Lung (tissue), 16 donors: ENCODE results near the gene B3GALNT2. TPM values are rescaled to one million over a fixed set of nuclear protein-coding genes. Genes with fewer than 3 reads are reported as not detected.

Experiments used
- ATAC-seq: fragments of 200-7000 bp; cut with Tn5 transposase; one replicate; pipeline ENCODE4 v1.9.1; 2020; ENCODE audit warnings: moderate number of reproducible peaks; ENCODE audit not compliant: insufficient read depth, low FRiP score
- DNase-seq, 3 donors: peaks; one replicate each; pipeline ENCODE4 v3.0.0-alpha.2; 2013 to 2017
- H3K27ac ChIP-seq, 2 donors: one replicate each; pipeline ENCODE4 v1.5.1; 2013; ENCODE audit warnings: mild to moderate bottlenecking in 2 of 2, moderate library complexity in 2 of 2, control low read depth in 1 of 2, inconsistent platforms in 1 of 2, low read depth in 1 of 2, low read length in 1 of 2
- H3K27me3 ChIP-seq, 3 donors: one replicate each; pipeline ENCODE4 v1.5.1; 2013; ENCODE audit warnings: low read length in 2 of 3; ENCODE audit not compliant: control insufficient read depth in 3 of 3, insufficient read depth in 3 of 3
- H3K36me3 ChIP-seq, 4 donors: one replicate each; pipeline ENCODE4 v1.5.1; 2013; ENCODE audit warnings: low read length in 4 of 4, mild to moderate bottlenecking in 1 of 4, moderate library complexity in 1 of 4; ENCODE audit not compliant: control insufficient read depth in 4 of 4, insufficient read depth in 4 of 4
- H3K4me1 ChIP-seq, 5 donors: one replicate each; pipeline ENCODE4 v1.5.1; 2013; ENCODE audit warnings: low read length in 5 of 5, mild to moderate bottlenecking in 2 of 5, moderate library complexity in 1 of 5; ENCODE audit not compliant: control insufficient read depth in 5 of 5, insufficient read depth in 5 of 5
- H3K4me3 ChIP-seq: one replicate; pipeline ENCODE4 v1.5.1; 2013; ENCODE audit warnings: mild to moderate bottlenecking, control low read depth, moderate library complexity
- H3K9ac ChIP-seq, 2 donors: one replicate each; pipeline ENCODE4 v1.5.1; 2013; ENCODE audit warnings: low read length in 2 of 2, control low read depth in 1 of 2; ENCODE audit not compliant: insufficient read depth in 1 of 2
- H3K9me3 ChIP-seq, 4 donors: one replicate each; pipeline ENCODE4 v1.5.1; 2013; ENCODE audit warnings: low read length in 3 of 4, mild to moderate bottlenecking in 1 of 4, moderate library complexity in 1 of 4; ENCODE audit not compliant: control insufficient read depth in 4 of 4, insufficient read depth in 3 of 4
- WGBS, 2 donors: extraction: QIAGEN DNeasy Blood & Tissue Kit; methylation state at CpG; one replicate each; pipeline ENCODE4 v1.1.7; 2013; 5-methylcytosine and 5-hydroxymethylcytosine counted together
- long read RNA-seq, 5 donors: transcript quantifications; one replicate each; lab custom pipeline, GENCODE V29; 2026
- polyA plus RNA-seq, 2 donors: library from polyadenylated mRNA; stranded (reverse); fragments of 200-250 nt; gene quantifications; one replicate each; pipeline ENCODE4 v1.2.1, GENCODE V29; 2013
- total RNA-seq, 2 donors: library from RNA; depleted of rRNA in 1 of 2; stranded (reverse); fragments of >200 nt in 1 of 2; gene quantifications; one replicate each; pipeline ENCODE4 v1.2.1, GENCODE V29; 2014 to 2021
- TF ChIP-seq, protein P1 (sequence below): IDR thresholded peaks from 2 replicates; pipeline ENCODE4 v1.5.1; 2012; ENCODE audit warnings: mild to moderate bottlenecking; ENCODE audit errors: control extremely low read depth, extremely low read depth
- donor health status: control.
- donor health status: control.
- donor health status: Bipolar disorder and iron deficiency.
- donor health status: healthy.
- donor health status: DM: yes; HTN: yes; CAD: no.

B3GALNT2 gene
- 10 to 100 TPM; 16.1 to 30.8 TPM for total RNA-seq
- 1 to 10 TPM; 2.3 to 6.4 TPM for polyA plus RNA-seq
- long read RNA-seq, donor 1, partial matches to known transcripts, result 0 of 4 reads
- long read RNA-seq, donor 1, other reads (novel, unspliced or antisense), result 0 of 4 reads
- long read RNA-seq, donor 2, result 0 reads
- long read RNA-seq, donor 3, partial matches to known transcripts, result 0 of 1 reads
- long read RNA-seq, donor 3, other reads (novel, unspliced or antisense), result 0 of 1 reads
- long read RNA-seq, donor 4, partial matches to known transcripts, result 0 of 1 reads
- long read RNA-seq, donor 4, other reads (novel, unspliced or antisense), result 0 of 1 reads
- long read RNA-seq, donor 5, partial matches to known transcripts, result 0 of 5 reads
- long read RNA-seq, donor 5, other reads (novel, unspliced or antisense), result 0 of 5 reads

GRCh38 chr1:235504122-235504493 is at the start of gene B3GALNT2:
B3GALNT2 (minus strand) TSS chr1:235504452; CDS start chr1:235504252, 200 bp downstream.
- 0 to 1% methylated on average over 22 to 48 of the region's 48 CpGs for WGBS, 2 donors
- H3K9ac ChIP-seq, result peak within 1 kb of the TSS; percentile 90 to 96
- H3K36me3 ChIP-seq, result no peaks in the 10 kb centered on the region
- TF ChIP-seq, protein P1, sequence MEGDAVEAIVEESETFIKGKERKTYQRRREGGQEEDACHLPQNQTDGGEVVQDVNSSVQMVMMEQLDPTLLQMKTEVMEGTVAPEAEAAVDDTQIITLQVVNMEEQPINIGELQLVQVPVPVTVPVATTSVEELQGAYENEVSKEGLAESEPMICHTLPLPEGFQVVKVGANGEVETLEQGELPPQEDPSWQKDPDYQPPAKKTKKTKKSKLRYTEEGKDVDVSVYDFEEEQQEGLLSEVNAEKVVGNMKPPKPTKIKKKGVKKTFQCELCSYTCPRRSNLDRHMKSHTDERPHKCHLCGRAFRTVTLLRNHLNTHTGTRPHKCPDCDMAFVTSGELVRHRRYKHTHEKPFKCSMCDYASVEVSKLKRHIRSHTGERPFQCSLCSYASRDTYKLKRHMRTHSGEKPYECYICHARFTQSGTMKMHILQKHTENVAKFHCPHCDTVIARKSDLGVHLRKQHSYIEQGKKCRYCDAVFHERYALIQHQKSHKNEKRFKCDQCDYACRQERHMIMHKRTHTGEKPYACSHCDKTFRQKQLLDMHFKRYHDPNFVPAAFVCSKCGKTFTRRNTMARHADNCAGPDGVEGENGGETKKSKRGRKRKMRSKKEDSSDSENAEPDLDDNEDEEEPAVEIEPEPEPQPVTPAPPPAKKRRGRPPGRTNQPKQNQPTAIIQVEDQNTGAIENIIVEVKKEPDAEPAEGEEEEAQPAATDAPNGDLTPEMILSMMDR, result no peak
- no peak for DNase-seq
- H3K4me1 ChIP-seq, result peaks cover 0 to 10% (median 8%) of the 10 kb centered on the region in 5 donors
- H3K27ac ChIP-seq, result peak within 1 kb of the TSS; percentile 99 to 100
- H3K4me3 ChIP-seq, result peak within 1 kb of the TSS; percentile 77
- ATAC-seq, result peak; percentile 46
- H3K27me3 ChIP-seq, result no peaks in the 10 kb centered on the region
- H3K9me3 ChIP-seq, result no peaks in the 10 kb centered on the region

DNA sequence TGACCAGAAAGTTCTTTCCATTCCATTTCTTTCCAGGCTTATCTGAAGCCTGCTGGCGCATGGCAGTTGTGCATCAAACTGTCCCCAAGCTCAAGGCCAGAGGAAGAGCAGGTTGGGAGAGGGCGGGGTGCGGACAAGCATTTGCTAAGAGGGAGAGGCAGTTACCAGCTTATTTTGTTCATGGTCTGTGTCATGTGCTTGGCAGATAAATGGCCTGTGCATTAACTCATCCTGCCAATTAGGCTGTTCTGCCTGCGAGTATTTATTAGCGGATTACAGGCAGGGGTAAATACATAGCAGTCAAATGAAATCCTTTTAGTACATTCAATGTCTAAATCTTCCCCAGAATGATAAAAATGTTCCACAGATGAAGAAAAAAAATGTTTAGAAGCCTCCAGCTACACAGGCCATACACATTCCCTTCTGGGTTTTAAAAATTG is 48.9 kb upstream of the B3GALNT2 start:
- ATAC-seq, result no peak
- 92 to 93% methylated on average over 5 of the region's 5 CpGs for WGBS, 2 donors
- no peaks in the 10 kb centered on the region for H3K36me3 ChIP-seq
- H3K9me3 ChIP-seq, result peaks cover 0 to 6% (median 0%) of the 10 kb centered on the region in 4 donors
- no peak overlapping the region for H3K9ac ChIP-seq
- H3K4me1 ChIP-seq, result no peaks in the 10 kb centered on the region
- H3K4me3 ChIP-seq, result no peak overlapping the region
- DNase-seq, result no peak
- no peak overlapping the region for H3K27ac ChIP-seq
- TF ChIP-seq, protein P1, result no peak
- H3K27me3 ChIP-seq, result no peaks in the 10 kb centered on the region

- TF ChIP-seq, protein P1, result no peak
- no peak overlapping the region for H3K27ac ChIP-seq
- no peak for DNase-seq
- peaks cover 0 to 6% (median 0%) of the 10 kb centered on the region in 4 donors for H3K9me3 ChIP-seq
- no peak for ATAC-seq
- no peaks in the 10 kb centered on the region for H3K36me3 ChIP-seq
- no peak overlapping the region for H3K9ac ChIP-seq
- H3K4me3 ChIP-seq, result no peak overlapping the region
- H3K27me3 ChIP-seq, result no peaks in the 10 kb centered on the region
- 82 to 87% methylated on average over 10 of the region's 10 CpGs for WGBS, 2 donors
- no peaks in the 10 kb centered on the region for H3K4me1 ChIP-seq
These were observed 48.0 kb upstream of the B3GALNT2 start for GRCh38 chr1:235552146-235552716.
